HT1080 (cell line): ENCODE results near the gene HNF4A. TPM values are rescaled to one million over a fixed set of nuclear protein-coding genes. Genes with fewer than 3 reads are reported as not detected.

ENCODE experiments used
- DNase-seq: peaks from one replicate; pipeline ENCODE4 v3.0.0-alpha.2; 2015; ENCODE audit warnings: low read depth
- total RNA-seq: library from RNA; depleted of rRNA; stranded (reverse); fragments of >200 nt; shearing (Covaris generic); gene quantifications from 2 replicates; pipeline ENCODE4 v1.2.3, GENCODE V29; 2014

The HNF4A gene
- total RNA-seq, 1 experiment from 2014 or later, result 0.34 TPM

DNA sequence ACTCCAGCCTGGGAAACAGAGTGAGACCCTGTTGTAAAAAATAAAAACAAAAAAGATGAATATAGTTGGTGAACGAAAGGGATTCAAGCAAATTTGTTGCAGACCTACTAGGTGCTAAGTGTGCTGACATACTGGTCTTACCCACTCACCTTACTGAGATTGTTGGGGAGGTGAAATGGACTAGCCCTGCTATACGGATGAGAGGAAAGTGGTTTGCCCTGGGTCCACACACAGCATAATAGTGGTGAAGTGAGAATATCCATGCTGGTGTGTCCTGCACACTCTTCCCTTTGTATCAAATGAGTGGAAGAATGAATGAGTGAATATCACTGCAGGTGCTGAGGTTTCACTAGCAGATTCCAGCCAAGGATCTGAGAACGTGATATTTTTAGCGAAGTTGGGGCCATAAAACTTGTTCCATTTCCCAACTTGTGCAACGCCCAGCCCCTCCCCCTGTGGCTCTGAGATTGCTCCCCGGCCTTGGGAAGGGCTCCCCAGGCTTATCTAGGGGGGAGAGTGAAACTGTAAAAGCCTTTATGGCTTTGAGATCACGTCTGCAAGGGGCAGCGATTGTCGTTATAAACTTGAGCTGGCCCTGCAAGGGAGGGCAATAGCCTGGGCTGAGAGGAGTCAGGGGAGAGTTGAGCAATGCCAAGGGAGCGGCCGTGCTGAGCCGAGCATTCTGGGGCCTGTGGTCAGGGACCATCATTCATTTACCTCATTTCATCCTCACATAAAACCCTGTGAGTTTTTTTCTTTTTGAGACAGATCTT lies 87.0 kb downstream of the HNF4A start:
- DNase-seq, result no peak

DNA sequence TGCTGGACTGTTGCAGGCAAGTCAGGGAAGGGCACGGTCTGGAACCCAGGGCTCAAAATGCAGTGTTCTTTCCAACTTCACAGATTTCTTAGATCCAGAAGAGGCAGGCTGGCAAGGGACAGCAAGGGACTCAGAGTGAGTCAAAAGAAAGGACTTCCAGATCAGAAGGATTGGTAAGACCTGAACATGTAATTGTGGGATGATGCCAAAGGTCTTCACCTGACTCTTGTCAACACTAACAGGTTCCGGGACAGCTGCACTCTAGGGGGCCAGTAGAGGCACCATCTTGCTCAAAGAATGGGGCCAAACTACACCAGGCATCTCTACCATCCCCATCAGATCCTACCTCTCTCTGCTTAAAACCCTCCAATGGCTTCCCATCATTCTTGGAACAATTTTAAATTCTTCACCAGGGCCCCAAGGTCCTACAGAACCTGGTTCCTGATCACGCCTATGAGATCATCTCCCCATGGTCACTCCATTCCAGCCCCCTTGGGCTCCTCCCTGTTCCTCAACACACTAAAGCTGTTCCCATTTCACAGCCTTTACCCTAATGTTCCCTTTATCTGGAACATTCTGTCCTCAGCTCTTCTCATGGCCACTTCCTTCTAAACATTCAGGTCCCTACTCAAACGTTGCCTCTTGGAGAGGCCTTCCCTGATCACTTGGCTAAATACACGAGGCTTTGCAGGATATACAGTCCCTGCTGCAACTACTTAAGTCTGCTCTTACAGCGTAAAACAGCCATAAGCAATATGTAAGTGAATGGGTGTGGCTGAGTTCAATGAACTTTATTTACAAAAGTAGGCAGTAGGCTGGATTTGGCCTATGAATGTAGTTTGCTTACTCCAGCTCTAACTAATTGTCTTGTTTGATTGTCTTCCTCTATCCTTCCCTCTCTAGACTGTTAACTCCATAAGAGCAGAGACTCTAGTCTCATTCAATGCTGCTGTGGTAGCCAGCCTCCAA lies 90.5 kb downstream of the HNF4A start:
- DNase-seq, result no peak

DNA sequence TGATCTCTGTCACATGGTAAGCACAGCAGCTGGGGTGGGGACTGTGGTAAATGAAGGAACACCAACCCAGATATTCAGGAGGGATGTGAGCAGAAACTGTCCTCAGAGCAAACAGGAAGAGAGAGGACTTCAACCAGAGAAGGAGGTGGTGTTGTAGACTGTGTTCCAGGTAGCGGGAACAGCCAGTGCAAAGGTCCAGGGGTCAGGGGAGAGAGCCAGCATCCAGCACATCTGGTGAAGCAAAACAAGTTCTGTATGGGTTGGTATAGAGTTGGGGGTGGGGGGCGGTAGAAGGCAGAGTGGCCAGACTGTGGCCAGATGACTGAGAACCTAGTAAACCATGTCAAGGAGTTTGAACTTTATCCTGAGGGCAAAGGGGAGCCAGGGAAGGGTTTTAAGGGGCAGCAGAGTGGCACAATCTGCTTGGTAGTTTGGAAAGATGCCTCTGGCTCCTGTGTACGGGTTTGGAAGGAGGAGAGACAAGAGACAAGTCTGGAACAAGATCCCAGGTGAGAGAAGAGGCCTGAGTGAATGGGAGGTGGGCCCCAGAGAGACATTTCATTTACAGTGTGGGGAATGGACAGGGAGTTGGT lies 92.4 kb downstream of the HNF4A start:
- DNase-seq, result no peak

DNA sequence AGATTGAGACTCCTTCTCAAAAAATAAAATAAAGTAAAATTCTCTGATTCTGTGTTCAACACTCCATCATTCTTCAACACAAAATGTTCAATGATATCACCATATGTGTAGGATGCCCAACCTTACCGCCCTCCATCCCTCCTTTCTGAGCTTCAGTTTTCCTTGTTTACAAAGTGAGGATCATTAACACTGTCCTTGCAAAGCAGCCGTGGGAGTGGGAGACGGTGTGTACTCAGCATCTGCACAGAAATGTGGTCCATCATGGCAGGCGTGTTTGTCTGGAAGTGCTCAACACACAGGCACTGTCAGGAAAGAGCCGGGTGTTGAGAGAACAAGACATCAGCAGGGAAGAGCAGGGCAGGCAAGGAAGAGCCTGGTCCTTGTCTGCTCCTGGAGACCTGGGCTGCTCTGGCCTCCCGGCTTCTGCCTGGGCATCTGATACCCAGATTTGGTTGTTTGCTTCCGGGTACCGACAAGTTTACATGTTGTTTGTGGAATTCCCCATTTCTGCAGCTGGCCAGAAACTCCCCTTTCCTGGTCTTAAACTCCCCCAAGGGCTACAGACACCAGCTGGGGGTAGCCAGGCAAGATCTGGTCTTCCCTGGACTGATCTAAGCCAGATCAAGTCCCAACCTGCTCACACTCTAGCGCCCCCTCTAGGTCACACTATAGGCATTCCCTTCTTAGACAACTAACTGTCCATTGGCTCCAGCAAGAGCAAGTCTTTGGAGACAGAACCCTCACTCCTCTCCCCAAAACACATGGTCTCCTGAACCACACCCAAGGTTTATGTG lies 93.5 kb downstream of the HNF4A start:
- no peak for DNase-seq

DNA sequence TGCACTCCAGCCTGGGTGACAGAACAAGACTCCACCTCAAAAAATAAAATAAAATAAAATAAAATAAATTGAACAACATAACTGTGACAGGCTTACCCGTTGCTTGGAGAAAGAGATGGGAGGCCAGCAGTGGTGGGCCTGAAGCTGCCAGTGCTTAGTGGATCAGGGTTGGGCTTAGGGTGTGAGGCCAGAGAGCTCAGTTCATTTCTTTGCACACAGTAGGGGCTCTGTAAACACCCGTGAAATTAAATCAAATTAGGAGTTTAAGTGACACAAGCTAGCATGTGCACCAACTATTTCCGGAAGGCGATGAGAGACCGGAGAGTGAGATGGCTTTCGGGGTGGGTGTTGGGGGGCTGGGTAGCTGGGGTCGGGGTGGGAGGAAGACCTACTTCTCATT lies 94.4 kb downstream of the HNF4A start:
- no peak for DNase-seq

DNA sequence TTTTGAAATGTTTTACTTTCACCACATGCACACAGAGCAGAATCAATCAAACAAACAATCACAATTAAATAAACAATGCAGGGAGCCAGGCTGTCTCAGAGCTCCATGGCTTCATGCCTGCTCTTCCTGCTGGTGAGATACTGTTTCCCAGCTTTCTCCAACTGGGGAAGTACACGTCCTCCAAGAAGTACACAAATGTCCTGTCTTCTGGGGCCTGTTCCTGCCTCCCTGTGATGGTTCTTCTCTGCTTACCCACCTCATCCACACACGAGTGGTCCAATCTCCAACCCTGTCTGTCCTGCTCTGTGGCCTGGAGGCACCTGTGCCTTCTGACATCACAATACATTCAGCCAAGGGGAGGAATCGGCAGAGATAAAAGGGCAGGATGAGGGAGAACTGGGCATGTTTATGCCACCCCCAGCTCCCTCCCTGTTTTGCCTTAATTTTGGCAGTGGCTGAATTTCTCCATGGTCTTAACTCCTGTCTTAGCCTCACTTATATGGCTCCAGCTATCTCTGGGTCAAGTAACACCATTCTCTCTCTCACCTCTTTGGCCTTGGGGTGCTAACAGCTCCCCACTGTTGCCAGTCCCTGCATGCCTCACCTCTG lies 94.9 kb downstream of the HNF4A start:
- DNase-seq, result no peak

DNA sequence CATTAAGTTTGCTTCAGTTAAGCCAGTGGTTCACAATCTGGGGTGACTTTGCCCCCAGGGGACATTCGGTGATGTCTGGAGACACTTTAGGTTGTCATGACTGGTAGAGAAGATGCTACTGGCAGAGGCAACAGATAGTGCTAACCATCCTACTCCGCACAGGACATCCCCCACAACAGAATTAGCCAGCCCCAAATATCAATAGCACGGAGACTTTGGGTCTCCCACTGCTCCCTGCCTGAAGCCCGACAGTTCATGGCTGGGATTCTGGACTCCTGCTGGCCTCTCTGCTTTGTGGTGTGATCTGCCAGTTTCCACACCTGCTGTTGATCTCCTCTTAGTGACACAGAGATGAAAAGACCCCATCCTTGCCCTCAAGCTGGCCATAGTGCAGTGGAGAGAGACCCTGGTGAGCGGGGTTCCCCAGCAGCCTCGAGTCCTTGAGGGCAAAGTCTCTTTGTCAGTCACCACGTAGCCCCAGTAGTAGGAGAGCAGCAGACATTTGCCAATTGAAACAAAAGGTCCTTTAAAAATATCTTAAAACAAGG lies 95.5 kb downstream of the HNF4A start:
- DNase-seq, result no peak

DNA sequence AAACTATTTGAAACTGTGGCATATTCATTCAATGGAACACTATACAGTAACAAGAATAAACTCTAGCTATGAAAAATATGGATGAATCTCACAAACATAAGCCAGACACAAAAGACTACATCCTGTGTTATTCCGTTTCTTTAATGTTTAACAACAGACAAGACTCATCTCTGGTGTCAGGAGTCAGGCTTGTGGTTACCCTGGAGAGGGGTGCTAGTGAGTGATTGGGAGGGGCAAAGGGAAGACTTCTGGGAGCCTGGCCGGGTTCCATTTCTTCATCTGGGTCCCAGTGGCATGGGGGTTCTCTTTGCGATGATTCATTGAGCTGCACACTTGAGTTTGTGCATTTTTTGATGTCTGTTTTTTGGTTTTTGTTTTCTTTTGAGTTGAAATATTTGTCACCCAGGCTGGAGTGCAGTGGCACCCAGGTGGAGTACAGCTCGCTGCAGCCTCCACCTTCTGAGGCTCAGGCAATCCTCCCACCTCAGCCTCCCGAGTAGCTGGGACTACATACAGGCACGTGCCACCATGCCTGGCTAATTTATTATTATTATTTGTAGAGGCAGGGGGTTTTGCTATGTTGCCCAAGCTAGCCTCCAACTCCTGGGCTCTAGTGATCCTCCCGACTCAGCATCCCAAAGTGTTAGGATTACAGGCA lies 98.9 kb downstream of the HNF4A start:
- no peak for DNase-seq

DNA sequence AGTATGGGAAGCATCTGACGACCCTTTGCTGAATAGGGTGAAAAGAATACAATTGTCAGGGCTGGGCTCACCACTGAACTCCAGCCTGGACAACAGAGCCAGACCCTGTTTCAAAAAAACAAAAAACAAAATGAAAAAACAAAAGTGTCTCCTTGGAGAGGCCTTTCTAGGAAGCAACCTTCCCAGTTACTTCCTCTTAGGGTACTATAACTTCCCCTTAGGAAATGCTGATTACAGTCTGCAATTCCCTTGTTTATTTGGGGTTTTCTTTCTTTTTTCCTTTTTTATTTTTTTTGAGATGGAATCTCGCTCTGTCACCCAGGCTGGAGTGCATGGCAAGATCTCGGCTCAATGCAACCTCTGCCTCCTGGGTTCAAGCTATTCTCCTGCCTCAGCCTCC lies 99.6 kb downstream of the HNF4A start:
- DNase-seq, result no peak

DNA sequence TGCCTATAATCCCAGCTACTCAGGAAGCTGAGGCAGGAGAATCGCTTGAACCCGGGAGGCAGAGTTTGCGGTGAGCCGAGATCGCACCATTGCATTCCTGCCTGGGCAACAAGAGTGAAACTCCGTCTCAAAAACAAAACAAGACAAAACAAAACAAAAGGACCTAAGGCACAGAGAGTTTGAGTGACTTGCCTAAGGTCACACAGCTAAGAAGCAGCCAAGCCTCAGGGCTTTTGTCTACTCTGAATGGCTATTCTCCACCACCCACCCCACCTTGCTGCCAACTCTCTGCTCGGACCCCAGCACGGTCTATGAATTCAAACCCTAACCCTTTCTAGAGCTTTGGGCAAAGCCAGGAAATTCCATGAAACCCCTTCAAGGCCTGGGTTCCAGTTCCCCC lies 101.1 kb downstream of the HNF4A start:
- DNase-seq, result no peak

DNA sequence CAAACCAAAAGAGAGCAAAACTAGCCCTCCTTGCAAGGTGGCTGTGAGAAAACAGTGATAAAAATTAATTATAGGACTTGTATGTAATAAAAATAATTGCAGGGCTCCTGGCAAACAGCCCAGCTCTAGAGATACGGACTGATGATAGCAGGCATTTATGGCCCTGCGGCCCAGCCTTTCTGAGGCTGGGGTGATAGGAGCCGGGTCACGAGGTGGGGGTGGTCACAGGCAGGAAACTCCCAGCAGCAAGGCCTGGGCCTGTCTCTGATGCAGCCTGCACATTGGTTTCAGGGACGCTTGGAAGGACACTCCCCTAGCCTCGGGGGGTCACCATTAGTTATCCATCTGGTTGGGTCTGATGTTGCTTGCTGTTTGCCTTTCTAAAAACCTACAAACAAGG lies 101.5 kb downstream of the HNF4A start:
- DNase-seq, result no peak

DNA sequence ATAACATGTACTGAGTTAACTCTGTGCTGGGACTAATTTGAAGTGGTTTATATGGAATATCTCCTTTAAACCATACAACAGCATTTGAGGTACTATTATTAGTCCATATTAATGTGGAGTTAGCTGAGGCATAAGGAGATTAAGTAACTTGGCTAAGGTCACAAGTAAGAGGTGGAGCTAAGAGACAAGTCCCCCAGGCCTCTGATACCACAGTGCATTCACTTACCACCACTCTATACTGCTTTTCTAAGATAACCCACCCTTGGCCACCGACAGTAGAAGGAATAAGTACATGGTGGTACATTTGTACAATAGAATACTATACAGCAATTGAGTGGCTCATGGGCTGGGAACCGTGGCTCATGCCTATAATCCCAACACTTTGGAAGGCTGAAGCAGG lies 103.8 kb downstream of the HNF4A start:
- DNase-seq, result no peak

DNA sequence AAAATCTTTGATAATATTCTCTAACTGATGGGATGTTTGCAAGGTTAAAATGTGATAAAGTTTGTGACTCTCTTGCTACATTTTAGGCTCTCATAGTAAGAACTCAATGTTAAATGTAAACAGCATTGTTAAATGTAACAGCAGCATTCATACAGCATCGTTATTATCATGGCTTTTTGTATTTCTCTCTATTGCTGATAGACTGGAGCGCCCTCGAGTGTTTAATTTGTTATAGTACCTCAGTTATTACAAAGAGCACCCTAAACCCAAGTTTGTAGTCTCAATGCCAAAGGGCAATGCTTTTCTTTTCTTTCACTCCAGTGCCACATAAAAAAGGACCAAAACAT lies 105.3 kb downstream of the HNF4A start:
- DNase-seq, result no peak

DNA sequence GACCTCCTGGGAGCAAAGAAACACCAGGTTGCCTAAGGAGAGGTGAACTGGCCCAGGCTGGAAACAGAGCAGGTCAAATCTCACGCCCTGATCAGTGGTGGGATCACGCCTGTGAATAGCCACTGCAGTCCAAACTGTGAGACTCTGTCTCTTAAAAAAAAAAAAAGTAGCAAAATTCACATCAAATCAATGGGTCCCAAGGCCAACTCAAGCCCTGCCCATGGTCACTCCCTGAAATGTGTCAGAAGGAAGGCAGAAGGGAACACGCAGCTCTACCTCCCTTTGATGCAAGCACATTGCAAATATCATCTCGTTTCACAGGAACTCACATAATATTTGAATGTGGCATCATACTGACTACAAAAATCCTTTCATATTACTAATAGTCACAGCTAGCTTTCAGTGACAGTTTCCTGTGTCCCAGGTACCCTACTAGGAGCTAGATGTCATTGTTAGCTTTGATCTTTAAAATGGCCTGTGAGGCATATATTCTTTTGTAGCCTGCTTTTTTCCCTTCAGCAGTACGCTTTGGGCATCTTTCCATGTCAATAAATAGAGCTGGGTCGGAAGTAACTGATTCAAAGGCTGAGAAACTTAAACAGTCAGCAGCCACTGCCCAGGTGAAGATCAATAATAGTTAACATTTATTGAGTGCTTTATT lies 105.8 kb downstream of the HNF4A start:
- no peak for DNase-seq

DNA sequence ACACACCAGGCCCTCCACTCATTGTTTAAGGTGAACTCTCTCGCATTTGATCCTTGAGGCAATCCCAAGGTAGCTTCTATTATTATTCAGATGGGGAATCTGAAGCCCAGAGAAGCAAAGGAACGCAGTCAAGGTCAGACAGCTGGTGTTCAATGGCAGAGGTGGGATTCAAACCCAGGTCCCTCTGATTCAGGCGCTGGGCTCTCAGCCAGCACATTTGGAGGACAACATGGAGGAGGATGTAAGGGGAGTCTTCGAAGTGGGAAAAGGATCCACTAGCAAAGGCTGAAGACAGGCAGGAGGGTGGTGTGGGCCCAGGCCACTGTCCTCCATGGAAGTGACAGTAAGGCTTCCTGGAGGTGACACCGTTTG lies 106.3 kb downstream of the HNF4A start:
- DNase-seq, result no peak

DNA sequence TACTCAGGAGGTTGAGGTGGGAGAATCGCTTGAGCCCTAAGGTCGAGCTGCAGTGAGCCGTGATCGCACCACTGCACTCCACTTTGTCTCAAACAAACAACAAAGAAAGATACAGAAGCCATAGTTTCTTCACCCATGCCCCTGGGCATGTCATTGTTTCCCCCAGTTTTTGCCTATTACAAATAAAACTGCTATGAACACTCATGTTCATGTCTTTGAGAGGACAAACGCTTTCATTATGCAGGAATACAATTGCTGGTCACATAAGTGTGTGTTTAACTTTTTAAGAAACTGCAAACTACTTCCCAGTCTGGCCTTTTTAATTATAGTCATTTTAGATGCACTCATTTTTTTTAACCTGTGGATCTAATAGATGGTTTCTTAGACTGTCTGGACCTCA lies 108.0 kb downstream of the HNF4A start:
- no peak for DNase-seq

DNA sequence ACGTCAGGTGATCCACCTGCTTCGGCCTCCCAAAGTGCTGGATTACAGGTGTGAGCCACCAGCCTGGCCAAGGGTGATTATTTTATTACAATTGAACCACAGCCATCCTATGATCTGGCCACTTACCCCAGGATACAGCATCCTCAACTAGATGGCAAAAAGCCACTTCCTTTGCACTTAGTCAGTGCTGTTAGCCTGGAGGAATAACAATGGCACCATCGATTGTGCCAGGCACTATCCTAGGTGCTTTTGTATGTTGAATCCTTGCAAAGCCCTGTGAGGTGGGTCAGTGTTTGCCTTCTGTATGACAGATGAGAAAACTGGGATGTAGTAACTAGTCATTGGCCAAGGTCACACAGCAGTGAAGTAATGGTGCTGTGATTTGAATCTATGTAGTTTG lies 109.0 kb downstream of the HNF4A start:
- DNase-seq, result no peak

DNA sequence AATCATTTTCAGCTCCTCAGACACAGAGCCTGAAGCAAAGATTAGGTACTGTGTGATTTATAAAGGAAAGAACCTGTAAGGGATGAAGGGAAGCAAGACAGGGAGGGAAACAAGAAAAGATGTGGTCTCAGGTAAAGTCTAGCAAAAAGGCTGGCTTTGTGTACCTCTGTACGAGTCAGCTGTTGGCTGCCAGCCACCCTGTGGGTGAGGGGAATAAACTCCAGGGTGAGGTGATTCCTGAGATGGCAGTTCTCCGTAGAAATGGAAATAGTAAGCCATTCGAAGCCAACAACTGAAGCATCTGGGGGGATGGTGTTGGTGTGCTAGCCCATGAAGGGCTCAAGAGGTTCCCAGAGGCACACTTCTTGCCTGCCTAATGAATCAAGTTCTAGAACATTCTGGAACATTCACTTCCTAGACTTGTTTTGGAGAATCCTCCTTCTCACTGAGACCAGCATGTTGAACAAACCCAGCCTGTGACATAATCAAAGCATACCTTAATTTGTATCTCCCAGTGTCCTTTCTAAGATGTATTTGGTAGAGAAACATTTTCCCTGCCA lies 109.6 kb downstream of the HNF4A start:
- no peak for DNase-seq

DNA sequence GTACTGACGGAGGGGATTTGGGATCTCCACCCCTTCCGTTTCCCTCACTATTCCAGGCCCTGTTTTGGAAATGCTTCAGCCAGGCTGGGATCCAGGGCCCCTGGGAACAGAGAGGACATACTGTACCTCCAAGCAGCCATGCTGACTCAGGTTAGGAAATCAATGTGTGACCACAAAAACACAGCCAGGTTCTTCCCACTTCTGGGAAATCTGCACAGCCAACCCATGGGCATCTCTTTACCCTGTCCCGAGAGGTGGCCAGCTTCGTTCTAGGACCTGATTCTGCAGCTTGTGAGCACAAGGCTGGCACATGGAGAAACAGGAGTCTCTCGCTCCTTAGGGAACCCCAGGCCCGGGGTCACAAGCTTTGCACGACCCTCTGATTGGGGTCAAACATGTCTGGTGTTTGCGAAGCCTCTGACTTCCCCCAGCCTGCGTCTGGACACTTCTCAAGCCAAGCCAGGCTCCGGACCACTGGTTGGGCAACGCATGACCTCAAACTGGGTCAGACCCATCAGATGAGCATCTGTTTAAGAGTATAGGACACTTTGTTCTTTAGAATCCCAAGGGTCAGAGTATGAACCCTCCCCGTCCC lies 111.9 kb downstream of the HNF4A start:
- peak; percentile 8 for DNase-seq
